ENCODE results near the gene CBLIF.

- no peak for TF ChIP-seq CTCF (IDR thresholded peaks at IDR 0.05)
- TF ChIP-seq POLR2A (IDR thresholded peaks at IDR 0.05) = no peak
Observed at GRCh38 chr11:59818572-59818971, 26.7 kb downstream of the CBLIF start.

All from adrenal gland (tissue), 5 donors.